GM12891 (cell line): Measurements from ENCODE around the gene SYCP2.

ENCODE experiments used
- PAX5 ChIP-seq: IDR thresholded peaks from 2 replicates; pipeline ENCODE4 v1.6.1; 2011; ENCODE audit warnings: low read length, moderate library complexity, mild to moderate bottlenecking; ENCODE audit not compliant: insufficient read depth, severe bottlenecking
- POLR2A ChIP-seq: IDR thresholded peaks from 2 replicates; pipeline ENCODE4 v1.6.1; 2011; ENCODE audit warnings: low read depth, low read length, control low read depth
- POLR2AphosphoS5 ChIP-seq: IDR thresholded peaks from 2 replicates; pipeline ENCODE4 v1.6.1; 2011; ENCODE audit warnings: low read depth, low read length, control low read depth
- TAF1 ChIP-seq: IDR thresholded peaks from 2 replicates; pipeline ENCODE4 v1.6.1; 2011; ENCODE audit warnings: low read depth, low read length, control low read depth

DNA sequence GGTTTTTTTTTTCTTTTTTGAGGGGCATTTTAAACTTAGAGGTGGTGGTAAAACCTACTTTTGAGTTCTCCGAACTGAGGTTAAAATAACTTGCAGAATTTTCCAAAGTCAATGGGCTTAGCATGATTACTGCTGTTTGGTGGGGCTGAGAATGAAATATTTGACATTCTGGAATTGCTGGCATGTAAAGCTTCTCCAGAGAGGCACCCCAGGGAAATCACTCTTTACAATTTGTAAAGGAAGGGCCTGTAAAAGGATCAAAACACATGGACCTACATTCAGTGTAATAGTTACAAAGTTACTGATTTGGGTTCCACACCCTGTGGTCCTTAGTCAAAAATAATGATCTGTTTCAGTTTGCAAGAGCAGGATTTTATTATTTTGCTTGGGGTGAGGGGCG is 12.3 kb upstream of the SYCP2 start:
- TF ChIP-seq POLR2A (no peak), TAF1 (no peak), POLR2AphosphoS5 (no peak), PAX5 (no peak)
